Neural crest cell (in vitro differentiated cells): ENCODE results near the gene PCNT. TPM values are rescaled to one million over a fixed set of nuclear protein-coding genes. Genes with fewer than 3 reads are reported as not detected.

ENCODE experiments used
- DNase-seq: peaks from one replicate; pipeline ENCODE4 v3.0.0; 2021; ENCODE audit warnings: low read depth, mixed read lengths, low spot score
- H3K27ac Mint-ChIP-seq: one replicate; pipeline ENCODE4 v1.8.0; 2021; ENCODE audit warnings: mild to moderate bottlenecking, mixed read lengths; ENCODE audit not compliant: unreplicated experiment
- H3K27me3 Mint-ChIP-seq: 2 replicates; pipeline ENCODE4 v1.8.0; 2021; ENCODE audit warnings: low read depth, mild to moderate bottlenecking, mixed read lengths
- H3K36me3 Mint-ChIP-seq: 2 replicates; pipeline ENCODE4 v1.8.0; 2021; ENCODE audit warnings: low read depth, mild to moderate bottlenecking, mixed read lengths
- H3K4me1 Mint-ChIP-seq: 2 replicates; pipeline ENCODE4 v1.8.0; 2021; ENCODE audit warnings: mixed read lengths
- H3K4me3 Mint-ChIP-seq: one replicate; pipeline ENCODE4 v1.8.0; 2021; ENCODE audit warnings: mild to moderate bottlenecking, mixed read lengths
- H3K9me3 Mint-ChIP-seq: 2 replicates; pipeline ENCODE4 v1.8.0; 2021; ENCODE audit warnings: mixed read lengths
- CTCF ChIP-seq: fragments of 200-600 bp; sonication (generic); conservative IDR thresholded peaks from 2 replicates; pipeline ENCODE4 v1.5.0; 2021; ENCODE audit warnings: antibody characterized with exemption, mild to moderate bottlenecking
- total RNA-seq: library from RNA; stranded (reverse); gene quantifications from 2 replicates; pipeline ENCODE4 v1.2.1, GENCODE V29; 2021

Gene PCNT
- total RNA-seq, 1 donor from 2014 or later = 60.4 TPM

GRCh38 chr21:46406001-46406400 lies 82.0 kb downstream of the PCNT start:
- Mint-ChIP-seq H3K27ac (no peak overlapping the region), H3K27me3 (no peaks in the 10 kb centered on the region), H3K9me3 (no peaks in the 10 kb centered on the region), H3K4me1 (peaks cover 3% of the 10 kb centered on the region), H3K4me3 (no peak overlapping the region), H3K36me3 (peaks cover 13% of the 10 kb centered on the region)
- TF ChIP-seq CTCF = no peak
- DNase-seq = no peak

- no peak for DNase-seq
- no peak overlapping the region for H3K27ac Mint-ChIP-seq
- H3K9me3 Mint-ChIP-seq = no peaks in the 10 kb centered on the region
- no peak overlapping the region for H3K4me3 Mint-ChIP-seq
- no peak for TF ChIP-seq CTCF
- peaks cover 8% of the 10 kb centered on the region for H3K36me3 Mint-ChIP-seq
- peaks cover 5% of the 10 kb centered on the region for H3K4me1 Mint-ChIP-seq
- no peaks in the 10 kb centered on the region for H3K27me3 Mint-ChIP-seq
Measured at GRCh38 chr21:46409641-46410406, 85.9 kb downstream of the PCNT start.

GRCh38 chr21:46410516-46410915 lies 86.6 kb downstream of the PCNT start:
- no peaks in the 10 kb centered on the region for H3K9me3 Mint-ChIP-seq
- peaks cover 8% of the 10 kb centered on the region for H3K36me3 Mint-ChIP-seq
- H3K4me1 Mint-ChIP-seq = peaks cover 5% of the 10 kb centered on the region
- DNase-seq = no peak
- H3K27ac Mint-ChIP-seq = peak overlapping the region; percentile 94
- no peak overlapping the region for H3K4me3 Mint-ChIP-seq
- no peak for TF ChIP-seq CTCF
- H3K27me3 Mint-ChIP-seq = no peaks in the 10 kb centered on the region

- Mint-ChIP-seq H3K4me3 (no peak overlapping the region), H3K27ac (peak overlapping the region; percentile 78), H3K27me3 (no peaks in the 10 kb centered on the region), H3K9me3 (no peaks in the 10 kb centered on the region), H3K4me1 (peaks cover 5% of the 10 kb centered on the region), H3K36me3 (peaks cover 8% of the 10 kb centered on the region)
- no peak for TF ChIP-seq CTCF
- DNase-seq = no peak
Measured at GRCh38 chr21:46411236-46411635, 87.3 kb downstream of the PCNT start.

- H3K4me3 Mint-ChIP-seq = no peak overlapping the region
- no peak for DNase-seq
- H3K36me3 Mint-ChIP-seq = peaks cover 8% of the 10 kb centered on the region
- TF ChIP-seq CTCF = no peak
- H3K4me1 Mint-ChIP-seq = peaks cover 5% of the 10 kb centered on the region
- H3K27me3 Mint-ChIP-seq = no peaks in the 10 kb centered on the region
- H3K27ac Mint-ChIP-seq = no peak overlapping the region
- H3K9me3 Mint-ChIP-seq = no peaks in the 10 kb centered on the region
Measured at GRCh38 chr21:46411691-46412090, 87.7 kb downstream of the PCNT start.
